HepG2 (cell line): ENCODE measurements around the gene ANKS1A. TPM values are rescaled to one million over a fixed set of nuclear protein-coding genes. Genes with fewer than 3 reads are reported as not detected.

Experiments used
- ATAC-seq: fragments of 200-7000 bp; cut with Tn5 transposase; 3 replicates; pipeline ENCODE4 v1.9.1; 2020; ENCODE audit warnings: mild to moderate bottlenecking, moderate library complexity
- BruUV-seq: library from RNA; stranded (reverse); fragments of 400-500 nt; replicated peaks from 2 replicates; lab custom pipeline; 2021; lab: Mats Ljungman, UMichigan
- CTCF ChIA-PET: fragments of 300-600 bp; formaldehyde crosslinking; extraction: SDS; loops from one replicate; lab custom pipeline; 2021; ENCODE audit warnings: low total read pairs, inconsistent platforms, low intra/inter-chr PET ratio; lab: Yijun Ruan, JAX
- POLR2A ChIA-PET: fragments of 350-600 bp; sonication (Branson Sonifier 250); formaldehyde crosslinking; loops from one replicate; lab custom pipeline; 2020; ENCODE audit warnings: antibody characterized with exemption, inconsistent platforms; lab: Yijun Ruan, JAX
- DNase-seq: peaks from one replicate; pipeline ENCODE4 v3.0.0-alpha.2; 2015; ENCODE audit warnings: low spot score
- FAIRE-seq: peaks from 3 replicates; lab custom pipeline; 2011; peaks lifted over from hg19 to GRCh38; lab: Jason Lieb, UNC
- H2AFZ ChIP-seq: one replicate; pipeline ENCODE4 v1.6.1; 2011; ENCODE audit warnings: low read length, inconsistent platforms
- H3K27ac ChIP-seq: fragments of 300-600 bp; 3 replicates; pipeline ENCODE4 v1.8.0; 2011; ENCODE audit warnings: mixed run types, mild to moderate bottlenecking, mixed read lengths, low read length, inconsistent platforms; ENCODE audit not compliant: insufficient read depth; ENCODE audit errors: extremely low read length
- H3K27me3 ChIP-seq, 2 experiments: fragments of 200-600 bp in 1 of 2; 2 replicates in 1 of 2; 3 replicates in 1 of 2; pipeline versions ENCODE4 v1.6.0 to v1.8.0; 2011; ENCODE audit warnings: low read length in 2 of 2, mild to moderate bottlenecking in 2 of 2, moderate library complexity in 2 of 2, inconsistent platforms in 1 of 2; ENCODE audit not compliant: insufficient read depth in 2 of 2, control insufficient read depth in 1 of 2
- H3K36me3 ChIP-seq, 2 experiments: fragments of 200-600 bp in 1 of 2; replicated peaks in 1 of 2; 2 replicates in 1 of 2; 3 replicates in 1 of 2; pipeline versions ENCODE4 v1.5.1 to v1.8.0; 2011; ENCODE audit warnings: low read length in 2 of 2, inconsistent platforms in 1 of 2; ENCODE audit not compliant: insufficient read depth in 2 of 2, control insufficient read depth in 1 of 2
- H3K4me1 ChIP-seq: 2 replicates; pipeline ENCODE4 v1.5.1; 2012; ENCODE audit warnings: low read length, inconsistent platforms; ENCODE audit not compliant: insufficient read depth
- H3K4me2 ChIP-seq: 2 replicates; pipeline ENCODE4 v1.6.0; 2011; ENCODE audit warnings: low read depth, low read length, inconsistent platforms
- H3K4me3 ChIP-seq, 3 experiments: fragments of 200-600 bp in 1 of 3; sonication (generic), shearing (Covaris generic) in 1 of 3; replicated peaks in 1 of 3; 2 replicates each; pipeline ENCODE4 v1.5.1; 2011 to 2016; ENCODE audit warnings: low read length in 3 of 3, inconsistent platforms in 2 of 3, low read depth in 2 of 3, mild to moderate bottlenecking in 2 of 3, control low read depth in 1 of 3, mixed read lengths in 1 of 3; ENCODE audit not compliant: insufficient read depth in 1 of 3
- H3K79me2 ChIP-seq: one replicate; pipeline ENCODE4 v1.6.1; 2011; ENCODE audit warnings: low read length, inconsistent platforms; ENCODE audit not compliant: insufficient read depth
- H3K9ac ChIP-seq: 2 replicates; pipeline ENCODE4 v1.6.0; 2011; ENCODE audit warnings: mild to moderate bottlenecking, low read depth, low read length, inconsistent platforms; ENCODE audit not compliant: insufficient read depth
- H3K9me3 ChIP-seq: 2 replicates; pipeline ENCODE4 v1.5.1; 2012; ENCODE audit warnings: mild to moderate bottlenecking, low read length
- H4K20me1 ChIP-seq: 2 replicates; pipeline ENCODE4 v1.6.0; 2011; ENCODE audit warnings: inconsistent platforms, mild to moderate bottlenecking, low read length, moderate library complexity; ENCODE audit not compliant: insufficient read depth
- CHD2 ChIP-seq: IDR thresholded peaks from 2 replicates; pipeline ENCODE4 v1.6.1; 2011; ENCODE audit warnings: low read depth, low read length, improper control_type of control experiment
- CTCF ChIP-seq: sonication (generic); formaldehyde crosslinking; IDR thresholded peaks from 2 replicates; pipeline ENCODE4 v1.5.0; 2020; ENCODE audit warnings: mild to moderate bottlenecking, missing genetic modification reagents, moderate library complexity
- DNMT1 ChIP-seq: sonication (generic); formaldehyde crosslinking; IDR thresholded peaks from 2 replicates; pipeline ENCODE4 v1.5.1; 2020; ENCODE audit warnings: mild to moderate bottlenecking, missing genetic modification reagents
- ELF3 ChIP-seq: IDR thresholded peaks from 2 replicates; pipeline ENCODE4 v1.6.1; 2016; ENCODE audit warnings: missing genetic modification reagents, missing compliant biosample characterization
- GTF3A ChIP-seq: sonication (generic); formaldehyde crosslinking; conservative IDR thresholded peaks from 2 replicates; pipeline ENCODE4 v1.4.0; 2020; ENCODE audit warnings: mild to moderate bottlenecking, missing genetic modification reagents
- MBNL3 ChIP-seq: fragments of 250-450 bp; sonication (Bioruptor Pico); conservative IDR thresholded peaks from 2 replicates; pipeline ENCODE4 v1.8.0; 2022; ENCODE audit warnings: mild to moderate bottlenecking, inconsistent platforms
- MLXIP ChIP-seq: sonication (generic); formaldehyde crosslinking; IDR thresholded peaks from 2 replicates; pipeline ENCODE4 v1.9.0; 2021; ENCODE audit warnings: missing genetic modification reagents, borderline replicate concordance
- NAIF1 ChIP-seq: sonication (generic); formaldehyde crosslinking; IDR thresholded peaks from 2 replicates; pipeline ENCODE4 v1.5.0; 2020; ENCODE audit warnings: mild to moderate bottlenecking, missing genetic modification reagents, borderline replicate concordance
- NPAS2 ChIP-seq: sonication (generic); formaldehyde crosslinking; IDR thresholded peaks from 2 replicates; pipeline ENCODE4 v1.8.0; 2022; ENCODE audit warnings: mild to moderate bottlenecking, missing genetic modification reagents, borderline replicate concordance
- PAX8 ChIP-seq: sonication (generic); formaldehyde crosslinking; IDR thresholded peaks from 2 replicates; pipeline ENCODE4 v1.8.0; 2022; ENCODE audit warnings: mild to moderate bottlenecking, missing genetic modification reagents, borderline replicate concordance
- RCOR2 ChIP-seq: IDR thresholded peaks from 2 replicates; pipeline ENCODE4 v1.6.1; 2016; ENCODE audit warnings: missing biosample characterization, missing genetic modification reagents
- SIN3B ChIP-seq: fragments of 150-350 bp; IDR thresholded peaks from 2 replicates; pipeline ENCODE4 v1.6.1; 2014; ENCODE audit warnings: low read length
- SKI ChIP-seq: fragments of 450-650 bp; IDR thresholded peaks from one replicate; pipeline ENCODE4 v1.6.1; 2018; ENCODE audit warnings: mild to moderate bottlenecking; ENCODE audit not compliant: partially characterized antibody
- TCF7L2 ChIP-seq: IDR thresholded peaks from 2 replicates; pipeline ENCODE4 v1.6.1; 2011; ENCODE audit warnings: mild to moderate bottlenecking, low read depth, low read length, moderate library complexity
- YY1 ChIP-seq: IDR thresholded peaks from 2 replicates; pipeline ENCODE4 v1.6.1; 2011; ENCODE audit warnings: low read length, low read depth, moderate library complexity, mild to moderate bottlenecking; ENCODE audit not compliant: insufficient read depth, insufficient replicate concordance
- ZNF225 ChIP-seq: sonication (generic); formaldehyde crosslinking; IDR thresholded peaks from 2 replicates; pipeline ENCODE4 v1.4.0; 2020; ENCODE audit warnings: mild to moderate bottlenecking, missing genetic modification reagents
- ZNF660 ChIP-seq: sonication (generic); formaldehyde crosslinking; IDR thresholded peaks from 2 replicates; pipeline ENCODE4 v1.5.1; 2020; ENCODE audit warnings: mild to moderate bottlenecking, low read depth, missing genetic modification reagents, borderline replicate concordance
- ZNF891 ChIP-seq: sonication (generic); formaldehyde crosslinking; IDR thresholded peaks from 2 replicates; pipeline ENCODE4 v1.5.0; 2020; ENCODE audit warnings: mild to moderate bottlenecking, missing genetic modification reagents
- WGBS: methylation state at CpG from one replicate; pipeline ENCODE4 v1.1.6; 2017; ENCODE audit warnings: low lambda C conversion rate; 5-methylcytosine and 5-hydroxymethylcytosine counted together
- in situ Hi-C: cut with HindIII; loops from 2 replicates; pipeline ENCODE4 v1.10.0; 2017; ENCODE audit warnings: low pct_unique_long_range_greater_than_20kb; ENCODE audit not compliant: extremely low pct_ligation_motif_present
- intact Hi-C: fragments of 100-400 bp; cut with micrococcal nuclease; formaldehyde crosslinking; loops from one replicate; pipeline ENCODE4 v1.10.0; 2022; ENCODE audit not compliant: unreplicated experiment
- polyA plus RNA-seq, 8 experiments: library from polyadenylated mRNA; depleted of rRNA in 3 of 8; stranded (reverse) in 7 of 8; unstranded in 1 of 8; fragments of >200 nt; fragmentation: Illumina TruSeq in 4 of 8; extraction: Trizol in 4 of 8; gene quantifications; 2 replicates each; pipeline versions ENCODE4 v1.2.1 to v1.2.3, GENCODE V29; 2011 to 2016; ENCODE audit warnings: low read depth in 4 of 8, missing spikeins in 1 of 8, mixed read lengths in 1 of 8; ENCODE audit not compliant: insufficient read depth in 1 of 8
- total RNA-seq, 5 experiments: library from RNA; depleted of rRNA; stranded (reverse); fragments of >200 nt; fragmentation: Illumina TruSeq; extraction: Trizol; gene quantifications; 2 replicates each; pipeline ENCODE4 v1.2.3, GENCODE V29; 2016; ENCODE audit warnings: low read depth in 1 of 5

Gene ANKS1A
- total and polyA plus RNA-seq, 2 of the 13 experiments (the other 11 are each of a cell fraction or from before 2014, with no cell fraction given): 7.2 to 15.1 TPM

GRCh38 chr6:34851361-34851760 is 37.7 kb upstream of the ANKS1A start:
- ATAC-seq: no peak; the same call in 2 of the 3 replicates
- POLR2A ChIA-PET: no interaction called here
- peaks cover 33 to 74% of the 10 kb centered on the region in 2 experiments for H3K36me3 ChIP-seq
- TF ChIP-seq ZNF891 (CRISPR knock-in tag) (no peak), YY1 (no peak), MBNL3 (CRISPR knock-in tag) (no peak), NAIF1 (no peak), GTF3A (CRISPR knock-in tag) (no peak), RCOR2 (CRISPR knock-in tag) (no peak), SKI (no peak), NPAS2 (CRISPR knock-in tag) (no peak), DNMT1 (CRISPR knock-in tag) (no peak), ELF3 (CRISPR knock-in tag) (no peak), CHD2 (no peak), ZNF660 (CRISPR knock-in tag) (no peak), PAX8 (no peak), ZNF225 (CRISPR knock-in tag) (no peak), MLXIP (CRISPR knock-in tag) (no peak), TCF7L2 (no peak), SIN3B (no peak), CTCF (no peak)
- TF ChIP-seq, all 625 proteins: peak for 0
- Histone ChIP-seq H3K4me3 (no peak overlapping the region), H3K4me2 (no peak overlapping the region), H3K27me3 (no peaks in the 10 kb centered on the region), H3K27ac (no peak overlapping the region), H3K79me2 (no peaks in the 10 kb centered on the region), H3K9ac (no peak overlapping the region), H3K9me3 (no peaks in the 10 kb centered on the region), H2AFZ (no peak overlapping the region), H4K20me1 (no peaks in the 10 kb centered on the region), H3K4me1 (no peaks in the 10 kb centered on the region)
- DNase-seq: no peak
- WGBS: 100% methylated on average over 1 of the region's 1 CpG
- intact Hi-C loops: no loop called here
- in situ Hi-C loops: no loop called here
- CTCF ChIA-PET: no interaction called here
- BruUV-seq: no TSS peak
- FAIRE-seq: no peak
